NCI-H187 treated with DMSO at 0.1 percent for 48 hours (cell line): ENCODE data around the gene GCN1.

Experiments
- DNase-seq: peaks from one replicate; lab custom pipeline; 2025; lab: John Stamatoyannopoulos, UW

Gene GCN1

DNA sequence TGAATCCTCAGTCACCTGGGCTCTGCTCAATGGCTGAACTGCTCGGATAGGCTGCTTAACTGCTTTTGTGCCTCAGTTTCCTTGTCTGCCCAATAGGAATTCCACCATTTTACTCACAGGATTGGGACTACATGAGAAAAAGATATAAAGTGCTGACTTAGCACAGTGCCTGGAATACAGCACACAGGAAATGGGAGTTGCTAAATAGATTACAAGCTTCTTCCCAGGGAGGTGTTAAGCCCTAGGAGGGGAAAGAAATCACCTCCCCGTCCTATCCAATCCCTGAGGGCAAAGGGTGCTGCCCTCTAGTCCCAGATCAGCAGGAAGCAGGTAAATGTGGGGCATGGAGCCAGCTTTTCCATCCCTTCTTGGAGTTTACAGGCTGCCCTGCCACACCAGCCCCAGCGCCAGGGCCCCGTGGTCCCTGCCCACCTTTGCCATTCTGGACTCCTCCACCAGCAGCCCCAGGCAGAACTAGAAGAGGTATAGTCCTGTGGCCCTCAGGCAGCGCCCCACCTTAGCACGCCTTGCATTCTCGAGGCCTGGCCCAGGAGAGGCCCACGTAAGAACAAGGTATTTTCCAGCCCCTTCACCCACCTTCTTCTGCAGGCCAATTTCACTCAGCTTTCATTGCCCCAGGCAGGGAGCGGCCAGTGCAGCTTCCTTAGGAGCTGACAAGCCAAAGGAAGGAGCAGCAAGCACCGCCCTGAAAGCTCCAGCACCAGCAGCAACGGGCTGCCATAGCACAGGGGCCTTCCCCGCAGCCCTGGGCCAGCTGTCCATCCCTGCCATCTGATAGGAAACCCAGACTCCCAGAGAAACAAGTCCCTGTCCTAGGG is 35.2 kb upstream of the GCN1 start:
- no peak for DNase-seq

DNA sequence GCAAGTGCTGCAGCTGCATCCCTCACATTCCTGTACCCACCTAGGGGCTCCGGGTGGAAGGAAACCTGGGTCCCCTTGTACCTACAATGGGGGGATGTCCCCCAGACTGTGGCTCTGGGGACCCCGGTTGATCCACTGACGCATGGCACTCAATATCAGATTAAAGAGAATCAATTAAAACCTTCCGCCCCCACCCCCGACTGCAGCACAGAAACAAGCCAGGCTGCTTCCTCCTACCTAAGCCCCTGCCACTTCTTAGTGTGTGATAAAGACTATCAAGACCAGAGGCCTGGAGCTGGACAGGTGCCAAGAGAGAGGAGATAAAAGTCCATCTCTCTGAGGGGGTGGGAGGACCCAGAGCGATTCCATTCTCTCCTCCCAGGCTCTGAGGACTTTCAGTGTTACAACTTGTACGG is 34.6 kb upstream of the GCN1 start:
- DNase-seq, result no peak

DNA sequence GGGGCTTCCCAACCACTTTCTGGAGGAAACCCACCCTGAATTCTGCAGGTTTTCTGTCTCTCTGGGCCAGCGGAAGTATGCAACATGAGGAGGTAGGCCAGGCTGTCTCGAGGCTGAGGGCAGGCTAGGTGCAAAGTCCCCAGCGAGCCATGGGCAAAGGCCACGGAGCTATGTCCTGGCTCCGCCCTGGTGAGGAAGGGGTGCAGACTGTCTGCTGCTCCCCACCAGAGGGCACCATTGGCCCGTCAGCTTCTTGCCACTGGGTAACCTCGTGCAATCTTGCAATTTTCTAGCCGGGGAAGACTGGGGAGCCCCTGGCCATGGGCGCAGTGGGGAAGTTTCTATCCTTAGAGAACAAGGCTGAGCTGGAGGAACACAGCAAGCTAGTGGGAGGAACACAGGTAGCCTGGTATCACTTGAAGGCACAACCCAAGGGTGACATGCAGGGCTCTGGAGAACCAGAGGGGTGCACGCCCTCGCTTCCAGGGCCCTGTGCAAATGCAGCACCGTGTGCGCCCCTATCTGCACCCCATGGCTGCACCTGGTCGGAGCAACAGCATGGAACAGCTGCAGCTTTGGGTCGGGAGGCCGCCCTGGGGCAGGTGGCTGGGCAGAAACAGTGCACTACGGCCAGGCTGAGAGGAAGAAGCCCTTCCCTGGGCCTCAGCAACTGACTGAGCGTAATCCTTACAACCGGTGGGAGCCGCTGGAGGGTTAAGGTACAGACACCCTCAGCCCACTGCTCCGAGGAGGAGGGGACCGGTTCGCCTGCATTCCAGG is 34.0 kb upstream of the GCN1 start:
- peak; percentile 23 for DNase-seq

DNA sequence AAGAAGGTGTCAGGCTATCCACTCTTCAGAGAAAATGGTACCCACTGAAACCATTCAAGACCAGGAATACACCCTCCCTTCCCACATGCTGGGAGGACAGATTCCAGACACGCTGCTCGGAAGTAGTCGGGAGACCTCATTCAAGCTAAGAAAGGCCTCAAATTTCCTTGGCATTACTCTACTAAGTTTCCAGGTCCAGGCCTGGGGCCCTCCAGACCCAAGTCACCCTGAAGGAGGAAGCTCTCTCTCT is 33.5 kb upstream of the GCN1 start:
- no peak for DNase-seq

DNA sequence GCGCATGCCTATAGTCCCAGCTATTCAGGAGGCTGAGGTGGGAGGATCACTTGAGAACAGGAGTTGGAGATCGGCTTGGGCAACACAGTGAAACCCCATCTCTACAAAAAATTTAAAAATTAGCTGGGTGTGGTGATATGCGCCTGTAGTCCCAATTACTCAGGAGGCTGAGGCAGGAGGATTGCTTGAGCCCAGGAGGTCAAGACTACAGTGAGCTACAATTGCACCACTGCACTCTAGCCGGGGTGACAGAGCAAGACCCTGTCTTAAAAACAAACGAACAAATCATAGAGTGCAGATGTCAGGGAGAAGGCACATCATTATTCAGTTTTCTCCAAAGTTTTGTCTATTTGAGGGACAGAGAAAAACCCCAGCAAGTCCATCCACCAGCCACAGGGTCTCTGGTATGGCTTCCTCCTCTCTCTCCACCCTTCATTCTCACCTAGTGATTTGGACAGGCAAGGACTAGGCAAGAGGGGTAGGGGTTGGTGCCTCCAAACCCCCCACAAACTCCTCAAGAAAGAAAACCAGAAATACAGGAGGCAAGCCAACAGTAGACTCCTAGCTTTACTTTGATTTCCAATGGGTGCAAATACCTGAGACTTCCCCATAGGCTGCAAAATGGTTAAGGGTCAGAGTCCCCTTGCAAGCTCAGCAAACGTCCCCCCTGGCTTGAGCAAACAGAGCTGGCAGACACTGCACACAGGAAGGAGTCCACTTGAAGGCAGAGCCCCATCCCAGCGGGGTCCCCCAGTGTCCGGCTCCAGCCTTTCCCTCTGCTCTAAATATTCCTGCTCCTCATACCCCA is 32.9 kb upstream of the GCN1 start:
- DNase-seq, result no peak

DNA sequence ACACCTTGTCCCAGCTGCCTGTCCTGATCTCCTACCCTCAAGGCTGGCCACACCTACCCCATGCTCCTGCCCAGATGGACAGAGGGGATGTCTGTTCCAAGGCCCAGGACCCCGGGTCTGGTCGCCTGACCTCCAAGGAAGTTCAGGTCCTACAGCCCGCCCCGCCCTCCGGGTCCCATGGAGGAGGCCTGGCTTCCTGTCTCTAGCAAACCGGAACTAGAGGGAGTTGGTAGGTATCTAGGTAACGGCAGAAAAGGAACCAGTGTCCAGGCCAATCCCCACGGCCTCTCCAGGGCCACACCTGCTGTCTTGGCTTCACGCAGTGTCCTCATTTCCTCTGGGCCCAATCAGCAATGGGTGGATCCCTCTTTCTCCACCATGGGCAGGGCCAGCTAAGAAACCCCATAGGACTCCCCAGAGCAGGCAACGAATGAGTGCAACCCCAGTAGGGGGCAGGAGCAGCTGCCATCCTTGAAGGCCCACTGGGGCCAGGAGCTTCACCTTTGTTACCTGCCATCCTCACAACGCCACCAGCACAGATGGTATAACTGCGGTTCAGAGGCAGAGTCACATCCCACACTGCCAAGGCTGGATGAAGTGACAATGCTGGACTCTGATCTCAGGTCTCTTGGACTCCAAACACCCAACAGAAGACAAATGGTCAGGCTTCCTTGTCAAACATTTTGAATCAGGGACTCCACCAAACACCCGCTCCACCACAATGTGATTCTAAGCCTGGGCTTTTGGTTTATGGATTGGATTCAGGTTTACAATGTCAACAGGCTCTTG is 31.5 kb upstream of the GCN1 start:
- DNase-seq, result no peak

DNA sequence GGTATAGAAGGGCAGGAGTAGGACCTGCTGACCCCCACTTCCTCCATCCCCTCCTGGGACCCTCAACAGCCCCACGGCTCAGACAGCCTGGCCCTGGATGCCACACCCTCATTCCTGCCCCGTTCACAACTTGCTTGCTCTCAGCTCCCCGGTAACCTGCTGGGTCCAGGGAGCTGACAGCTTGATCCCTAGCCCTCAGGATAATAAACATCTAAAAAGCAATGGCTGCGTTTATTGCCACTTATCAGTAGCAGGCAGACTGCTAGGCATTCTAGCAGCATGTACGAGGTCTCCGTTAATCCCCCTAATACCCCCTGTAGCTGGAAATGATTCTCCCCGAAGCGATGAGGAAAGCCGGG is 30.7 kb upstream of the GCN1 start:
- no peak for DNase-seq

DNA sequence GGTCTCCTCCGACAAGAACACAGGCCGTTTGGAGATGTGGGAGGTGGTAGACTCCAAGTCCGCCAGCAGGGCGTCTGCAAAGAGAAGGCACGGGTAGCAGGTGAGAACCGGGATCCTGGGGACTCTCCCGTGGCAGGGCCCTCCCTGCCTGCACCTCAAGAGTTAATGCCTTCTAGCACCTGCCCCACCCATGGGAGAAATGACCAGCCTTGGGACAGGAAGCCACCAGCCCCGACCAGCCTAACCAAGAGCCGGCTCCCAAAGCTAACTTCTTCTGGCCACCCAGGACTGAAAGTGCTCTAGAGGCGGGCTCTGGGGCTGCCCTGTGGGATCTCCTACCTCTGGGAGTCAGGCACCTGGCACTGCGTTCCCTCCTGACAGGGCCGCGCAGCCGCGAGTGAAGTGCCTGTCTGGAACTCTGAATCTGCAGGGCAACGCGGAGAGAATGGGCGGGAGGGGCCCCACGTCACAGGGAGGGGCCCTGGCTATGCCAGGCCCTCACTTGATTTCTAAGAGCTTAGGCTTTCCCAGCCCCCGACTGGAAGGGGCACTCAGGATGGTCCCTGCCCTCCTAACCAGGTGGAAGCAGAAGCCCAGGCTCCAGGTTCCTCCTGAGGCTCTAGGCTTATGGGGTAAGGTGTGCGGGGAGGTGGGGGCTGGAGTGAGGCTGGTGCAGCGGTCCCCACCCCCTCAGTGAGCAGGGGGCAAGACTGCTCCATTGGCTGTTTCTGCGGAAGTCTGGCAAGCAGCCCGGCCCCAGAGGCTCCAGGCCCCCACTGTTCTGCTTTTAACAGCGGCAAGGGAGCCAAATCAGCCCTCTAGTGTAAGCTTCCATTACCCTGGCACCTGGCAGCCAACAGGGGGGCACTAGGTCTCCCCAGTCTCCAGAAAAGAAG is 30.0 kb upstream of the GCN1 start:
- DNase-seq, result no peak

DNA sequence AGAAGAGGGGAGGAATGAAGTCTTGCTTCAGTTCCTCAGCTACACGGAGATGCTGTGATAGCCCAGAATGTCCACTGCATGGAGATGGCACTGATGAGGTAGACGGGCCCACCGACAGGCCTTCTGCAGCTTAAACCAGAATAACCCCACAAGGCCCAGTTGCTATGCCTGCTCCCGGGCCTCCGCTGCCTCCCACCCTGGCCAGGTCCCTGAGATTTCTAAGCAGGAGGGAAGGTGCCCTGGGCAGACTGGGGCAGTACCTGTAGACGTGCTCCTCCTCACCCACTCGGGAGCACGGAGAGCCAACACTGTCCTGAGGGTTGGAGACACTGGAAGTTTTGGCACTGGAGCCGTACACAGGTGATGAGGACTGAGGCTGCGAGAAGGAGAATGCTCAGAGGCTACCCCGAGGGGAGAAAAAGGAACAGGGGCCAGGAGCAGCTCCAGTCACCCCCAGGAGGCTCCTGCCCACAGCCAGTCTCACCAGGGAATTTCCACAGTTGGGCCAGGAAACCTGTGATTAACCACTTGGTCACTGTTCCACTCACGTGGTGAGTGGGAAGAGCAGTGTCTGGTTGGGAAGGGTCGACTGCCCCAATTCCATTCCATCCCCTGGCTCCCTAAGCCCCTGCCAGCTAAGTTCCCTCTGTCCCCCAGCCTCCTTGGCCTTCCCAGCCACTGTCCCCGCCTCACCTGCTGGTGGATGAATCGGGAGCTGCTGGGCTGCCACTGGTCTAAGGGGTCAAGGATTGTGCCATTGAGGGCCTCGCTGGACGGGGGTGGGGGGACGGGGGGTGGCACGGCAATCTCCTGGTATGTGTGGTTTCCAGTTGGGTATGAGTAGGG is 29.2 kb upstream of the GCN1 start:
- DNase-seq, result no peak

DNA sequence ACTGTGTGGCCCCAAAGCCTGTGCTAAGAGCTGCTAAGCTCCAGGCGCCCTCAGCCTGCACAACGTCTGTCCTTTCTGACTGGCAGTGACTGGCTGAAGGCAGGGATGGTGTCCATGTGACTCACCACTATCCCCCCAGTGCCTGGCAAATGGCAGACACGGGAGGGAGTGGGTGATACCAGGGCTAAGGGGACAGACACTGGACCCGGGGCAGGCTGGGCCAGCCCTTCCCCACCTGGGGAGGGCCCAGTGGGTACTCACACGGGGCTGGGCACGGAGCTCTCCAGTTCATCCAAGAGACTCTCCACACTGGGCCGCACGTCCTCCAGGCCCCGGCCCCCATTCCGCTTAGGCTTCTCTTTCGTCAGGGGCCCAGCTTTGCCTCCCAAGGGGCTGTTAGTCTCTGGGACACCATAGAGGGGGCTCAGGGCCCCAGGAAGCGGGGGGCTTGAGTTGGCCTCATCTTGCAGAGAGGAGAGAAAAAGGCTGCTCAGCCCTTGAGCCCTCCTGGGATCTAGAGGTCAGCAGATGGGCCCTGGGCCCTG is 27.8 kb upstream of the GCN1 start:
- DNase-seq, result no peak

DNA sequence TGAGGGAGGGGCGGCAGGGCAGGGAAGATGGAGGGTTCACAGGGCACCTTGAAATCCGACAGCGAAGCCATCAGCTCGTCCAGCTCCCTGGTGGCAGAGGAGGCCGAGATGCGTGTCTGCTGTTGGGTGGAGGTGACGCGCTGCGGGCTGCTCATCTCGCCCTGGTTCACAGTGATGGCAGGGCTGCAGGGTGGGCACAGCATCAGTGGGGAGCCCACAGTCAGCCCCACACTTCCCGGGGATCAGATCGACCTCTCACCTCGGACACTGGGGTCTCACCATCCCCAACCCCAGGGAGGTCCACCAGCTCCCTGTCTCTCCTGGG is 27.0 kb upstream of the GCN1 start:
- no peak for DNase-seq

DNA sequence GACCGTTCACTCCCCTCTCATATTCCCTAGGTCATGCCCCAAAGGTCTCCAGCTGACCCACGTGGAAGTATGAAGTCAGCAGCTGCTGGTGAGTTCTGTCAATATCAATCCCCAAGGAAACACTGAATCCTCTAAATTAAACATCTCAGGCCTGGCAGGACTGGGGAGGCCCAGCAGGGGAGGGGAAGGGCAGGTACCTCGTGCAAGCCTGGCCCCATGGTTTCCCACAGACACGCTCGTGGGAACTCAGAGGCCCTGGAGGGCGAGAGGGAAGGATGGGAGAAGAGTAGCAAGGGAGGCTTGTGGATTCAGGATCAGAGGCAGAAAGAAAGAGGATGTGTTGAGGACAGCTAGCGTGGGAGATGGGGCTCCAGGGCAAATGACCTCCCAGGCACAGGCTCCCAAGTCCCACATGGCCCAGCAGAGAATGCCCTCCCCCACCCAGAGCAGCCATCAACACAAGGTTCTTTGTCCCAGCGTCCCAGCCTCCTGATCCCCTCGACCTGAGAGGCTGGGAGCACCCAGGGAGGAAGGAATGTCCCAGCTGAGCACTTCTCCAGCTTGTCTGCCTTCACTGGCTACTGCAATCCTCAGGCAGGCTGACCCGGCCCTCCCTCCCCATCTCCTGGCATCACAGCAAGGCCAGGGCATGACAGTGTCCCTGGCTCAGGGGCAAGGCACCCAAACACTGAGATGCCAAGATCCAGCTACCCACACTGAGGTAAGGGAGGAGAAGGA is 26.5 kb upstream of the GCN1 start:
- no peak for DNase-seq

DNA sequence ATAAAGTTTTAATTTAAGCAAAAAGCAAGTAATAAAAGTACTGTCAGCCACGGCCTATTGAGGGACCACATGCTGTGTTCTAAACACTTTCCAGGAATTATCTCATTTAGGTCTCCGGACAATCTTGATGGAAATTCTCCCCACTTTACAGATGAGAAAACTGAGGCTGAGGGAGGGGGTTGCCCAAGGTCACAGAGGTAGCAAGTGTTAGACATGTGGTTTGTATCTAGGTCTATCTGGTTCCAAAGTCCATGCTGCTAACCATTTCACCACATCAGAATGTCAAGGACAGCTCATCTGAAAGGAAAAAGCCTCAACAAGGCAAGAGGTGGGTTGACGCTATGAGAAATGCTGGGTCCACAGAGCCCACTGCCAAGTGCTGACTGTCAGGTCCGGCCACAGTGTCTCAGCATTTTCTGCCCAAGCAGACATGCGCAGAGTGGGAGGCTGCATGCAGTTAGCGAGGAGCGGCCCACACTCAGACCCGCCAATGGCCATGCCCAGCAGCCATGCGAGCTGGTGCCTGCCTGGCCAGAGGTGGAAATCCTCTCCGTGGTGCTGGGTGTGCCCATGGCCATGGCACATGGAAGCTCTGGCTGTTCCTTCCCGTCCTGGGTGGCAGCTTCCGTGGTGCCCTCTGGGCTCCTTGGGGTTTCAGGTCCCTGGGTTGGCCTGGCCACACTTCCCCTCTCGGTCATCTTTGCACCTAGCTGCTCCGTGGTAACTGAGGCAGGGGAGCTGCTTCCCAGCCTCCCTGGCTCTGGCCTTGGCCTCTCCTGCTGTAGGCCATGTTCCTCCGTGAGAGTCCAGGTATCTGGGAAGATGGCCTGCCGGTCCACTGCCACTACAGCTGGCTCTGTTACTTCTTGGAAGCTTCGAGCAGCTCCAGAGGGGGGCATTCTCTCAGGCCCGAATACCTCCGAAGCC is 24.4 kb upstream of the GCN1 start:
- no peak for DNase-seq

DNA sequence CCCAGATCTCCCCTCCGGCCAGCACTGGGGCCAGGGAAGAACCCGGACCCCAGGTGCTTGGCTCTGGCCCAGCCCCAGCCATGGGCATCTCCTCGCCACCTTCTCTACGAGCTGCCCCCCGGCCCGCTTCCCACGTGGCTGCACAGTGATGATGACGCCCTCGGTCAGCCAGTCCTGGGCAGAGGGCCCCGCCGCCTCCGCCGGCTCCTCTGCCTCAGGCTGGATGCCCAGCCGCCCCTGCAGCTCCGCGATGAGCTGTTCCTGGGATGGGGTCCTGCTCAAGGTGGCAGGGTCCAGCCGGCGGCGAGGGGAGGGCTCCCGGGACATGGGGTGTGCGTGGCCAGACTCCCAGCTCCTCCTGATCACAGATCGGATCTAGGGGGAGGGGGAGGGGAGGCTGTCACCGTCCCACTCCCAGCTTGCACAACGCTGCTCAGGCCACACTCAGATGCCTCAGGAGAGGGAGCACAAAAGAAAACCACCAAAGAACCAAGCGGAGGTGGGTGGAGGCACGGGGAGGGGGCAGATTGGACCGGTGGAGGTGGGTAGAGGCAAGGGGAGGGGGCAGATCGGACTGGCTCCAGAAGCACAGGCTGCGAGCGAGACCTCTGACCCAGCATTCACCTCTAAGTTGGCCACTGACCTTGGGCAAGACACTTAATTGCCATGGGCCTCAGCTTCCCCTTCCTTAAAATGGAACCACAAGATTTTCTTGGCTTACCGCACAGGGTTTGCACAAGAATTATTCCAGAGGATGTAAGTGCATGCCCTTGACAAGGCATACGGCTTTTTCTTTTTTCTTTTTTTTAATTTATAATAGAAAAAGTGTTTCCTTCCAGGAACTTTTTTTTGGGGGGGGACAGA is 22.5 kb upstream of the GCN1 start:
- no peak for DNase-seq

DNA sequence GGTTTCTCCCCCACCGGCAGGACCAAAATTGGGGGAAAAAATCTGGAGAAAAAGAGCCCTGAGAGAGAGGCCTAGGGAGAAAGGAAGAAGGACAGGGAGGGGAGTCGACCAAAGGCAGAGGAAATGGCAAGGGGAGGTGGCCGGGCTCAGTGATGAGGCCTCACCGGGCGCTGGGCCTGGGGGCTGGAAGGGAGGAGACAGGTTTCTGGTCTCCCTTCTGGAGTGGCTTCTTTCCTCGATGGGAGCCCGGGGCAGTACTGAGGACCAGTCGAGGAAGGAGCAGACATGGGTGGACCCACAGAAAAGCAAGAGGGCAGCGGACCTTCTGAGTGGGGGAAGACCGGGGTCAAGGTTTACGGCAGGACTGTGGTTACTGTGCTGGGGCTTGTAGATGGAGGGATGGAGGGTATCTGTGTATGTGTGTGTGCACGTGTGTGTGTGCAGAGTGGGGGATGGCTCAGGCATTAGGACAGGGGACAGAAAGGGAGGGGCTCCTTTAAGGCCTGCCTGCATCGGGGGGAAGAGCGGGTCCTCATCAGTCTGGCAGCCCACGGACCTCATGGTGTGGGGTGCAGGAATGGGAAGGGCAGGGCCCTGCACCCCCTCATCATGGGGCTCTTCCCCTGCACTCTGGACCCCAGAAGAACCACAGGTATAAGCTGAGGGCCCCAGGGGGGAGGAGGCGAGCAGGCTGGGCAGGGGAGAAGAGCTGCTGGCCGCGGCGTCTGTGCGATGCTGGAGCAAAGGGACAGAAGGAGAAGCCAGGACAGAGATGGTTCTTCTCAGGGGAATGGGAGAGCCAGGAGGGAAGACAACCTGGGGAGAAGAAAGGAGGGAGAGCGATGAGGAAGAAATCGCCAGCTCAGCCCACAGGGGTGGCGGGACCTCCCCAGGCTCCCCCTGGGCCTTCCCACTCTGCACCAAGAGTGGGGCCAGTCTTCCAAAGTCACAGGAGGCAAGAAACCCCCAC is 21.5 kb upstream of the GCN1 start:
- DNase-seq, result no peak

DNA sequence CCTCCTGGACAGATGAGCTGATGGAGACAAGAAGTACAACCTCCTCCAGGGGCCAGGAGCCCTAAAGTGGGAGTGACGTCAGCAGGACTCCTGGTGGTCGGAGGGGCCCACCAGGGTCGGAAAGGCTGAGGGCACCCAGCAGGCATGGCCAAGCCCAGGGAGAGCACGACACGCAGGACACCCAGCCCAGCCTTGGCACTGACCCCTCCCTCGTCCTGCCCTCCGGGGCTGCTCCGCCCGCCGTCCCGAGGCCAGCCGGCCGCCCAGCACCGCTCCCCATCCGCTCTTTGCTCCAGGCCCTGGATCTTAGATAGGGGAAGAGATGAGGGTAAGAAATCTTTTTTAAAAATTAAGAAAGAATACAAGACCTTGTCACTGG is 20.8 kb upstream of the GCN1 start:
- DNase-seq, result no peak
